ENCODE results near the gene SERPINB13. TPM values are rescaled to one million over a fixed set of nuclear protein-coding genes. Genes with fewer than 3 reads are reported as not detected.

The SERPINB13 gene
- total RNA-seq, 1 donor from 2014 or later: not detected

GRCh38 chr18:63617049-63617914 is 30.1 kb downstream of the SERPINB13 start:
- ATAC-seq (no peak), DNase-seq (no peak)
- Histone ChIP-seq H3K4me1 (no peaks in the 10 kb centered on the region), H3K27ac (no peak overlapping the region), H3K36me3 (no peaks in the 10 kb centered on the region), H3K27me3 (no peaks in the 10 kb centered on the region), H3K4me3 (no peak overlapping the region), H3K9me3 (no peaks in the 10 kb centered on the region)
- TF ChIP-seq, protein P1, sequence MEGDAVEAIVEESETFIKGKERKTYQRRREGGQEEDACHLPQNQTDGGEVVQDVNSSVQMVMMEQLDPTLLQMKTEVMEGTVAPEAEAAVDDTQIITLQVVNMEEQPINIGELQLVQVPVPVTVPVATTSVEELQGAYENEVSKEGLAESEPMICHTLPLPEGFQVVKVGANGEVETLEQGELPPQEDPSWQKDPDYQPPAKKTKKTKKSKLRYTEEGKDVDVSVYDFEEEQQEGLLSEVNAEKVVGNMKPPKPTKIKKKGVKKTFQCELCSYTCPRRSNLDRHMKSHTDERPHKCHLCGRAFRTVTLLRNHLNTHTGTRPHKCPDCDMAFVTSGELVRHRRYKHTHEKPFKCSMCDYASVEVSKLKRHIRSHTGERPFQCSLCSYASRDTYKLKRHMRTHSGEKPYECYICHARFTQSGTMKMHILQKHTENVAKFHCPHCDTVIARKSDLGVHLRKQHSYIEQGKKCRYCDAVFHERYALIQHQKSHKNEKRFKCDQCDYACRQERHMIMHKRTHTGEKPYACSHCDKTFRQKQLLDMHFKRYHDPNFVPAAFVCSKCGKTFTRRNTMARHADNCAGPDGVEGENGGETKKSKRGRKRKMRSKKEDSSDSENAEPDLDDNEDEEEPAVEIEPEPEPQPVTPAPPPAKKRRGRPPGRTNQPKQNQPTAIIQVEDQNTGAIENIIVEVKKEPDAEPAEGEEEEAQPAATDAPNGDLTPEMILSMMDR (IDR thresholded peaks at IDR 0.05): no peak
- intact Hi-C loops (cut with DNase I): no loop called here

DNA sequence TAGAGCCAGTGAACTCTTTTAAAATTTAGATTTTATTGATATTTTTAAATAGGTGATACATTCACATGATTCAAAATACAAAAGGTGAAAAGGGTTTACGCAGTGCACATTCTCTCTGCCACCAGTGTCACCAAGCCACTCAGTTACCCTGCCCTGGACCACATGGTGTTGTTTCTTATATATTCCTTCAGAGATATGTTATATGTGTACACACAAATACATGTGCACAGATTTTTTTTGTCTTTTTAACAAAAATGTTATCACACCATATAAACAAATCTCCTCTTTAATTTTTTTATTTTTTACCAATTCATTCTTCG is 30.7 kb downstream of the SERPINB13 start:
- DNase-seq (no peak), ATAC-seq (no peak)
- intact Hi-C loops (cut with DNase I): no loop called here
- no peaks in the 10 kb centered on the region for H3K4me1 ChIP-seq
- H3K9me3 ChIP-seq: no peaks in the 10 kb centered on the region
- no peak overlapping the region for H3K27ac ChIP-seq
- H3K36me3 ChIP-seq: no peaks in the 10 kb centered on the region
- H3K27me3 ChIP-seq: no peaks in the 10 kb centered on the region
- H3K4me3 ChIP-seq: no peak overlapping the region
- TF ChIP-seq, protein P1 (IDR thresholded peaks at IDR 0.05): no peak

DNA sequence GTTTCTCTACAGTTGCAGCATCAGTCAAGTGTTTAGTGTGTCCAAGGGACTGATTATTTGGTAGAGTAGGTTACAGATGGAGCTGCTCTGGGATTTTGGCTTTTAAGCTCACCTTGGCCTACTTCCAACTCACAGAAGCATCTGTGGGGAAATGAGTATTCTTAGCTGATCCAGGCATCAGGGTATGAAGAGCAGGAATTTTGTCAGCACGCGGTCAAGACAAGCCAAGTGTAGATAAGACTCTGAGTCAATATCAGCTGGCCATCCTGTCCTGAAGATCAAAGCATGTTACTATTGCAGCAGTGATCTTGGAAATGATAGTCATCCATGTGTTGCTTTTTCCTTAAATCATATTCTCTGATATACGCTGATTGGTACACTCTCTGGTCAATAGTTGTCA is 32.5 kb downstream of the SERPINB13 start:
- no peak for ATAC-seq
- TF ChIP-seq, protein P1 (IDR thresholded peaks at IDR 0.05): no peak

GRCh38 chr18:63624863-63625262 is 37.7 kb downstream of the SERPINB13 start:
- Histone ChIP-seq H3K36me3 (no peaks in the 10 kb centered on the region), H3K9me3 (peaks cover 12% of the 10 kb centered on the region), H3K4me3 (no peak overlapping the region), H3K4me1 (no peaks in the 10 kb centered on the region), H3K27ac (no peak overlapping the region), H3K27me3 (no peaks in the 10 kb centered on the region)
- no peak for ATAC-seq
- TF ChIP-seq, protein P1 (IDR thresholded peaks at IDR 0.05): no peak
- no peak for DNase-seq
- intact Hi-C loops (cut with DNase I): no loop called here

More for the DNA sequence above, 32.5 kb downstream of the SERPINB13 start:
- intact Hi-C loops (cut with DNase I): no loop called here
- Histone ChIP-seq H3K9me3 (peaks cover 6% of the 10 kb centered on the region), H3K27ac (no peak overlapping the region), H3K4me3 (no peak overlapping the region), H3K36me3 (no peaks in the 10 kb centered on the region), H3K4me1 (no peaks in the 10 kb centered on the region), H3K27me3 (no peaks in the 10 kb centered on the region)
- no peak for DNase-seq

- Histone ChIP-seq H3K27ac (no peak overlapping the region), H3K4me3 (no peak overlapping the region), H3K36me3 (no peaks in the 10 kb centered on the region), H3K27me3 (no peaks in the 10 kb centered on the region), H3K9me3 (peaks cover 12% of the 10 kb centered on the region), H3K4me1 (no peaks in the 10 kb centered on the region)
- no peak for DNase-seq
- intact Hi-C loops (cut with DNase I): no loop called here
- ATAC-seq: no peak
- TF ChIP-seq, protein P1 (IDR thresholded peaks at IDR 0.05): no peak
These were observed 39.3 kb downstream of the SERPINB13 start for GRCh38 chr18:63626431-63626830.

All from upper lobe of right lung (tissue), 1 donor.